AG10803 (cell line): Measurements from ENCODE around the gene MYOF.

Experiments used
- DNase-seq: peaks from one replicate; pipeline ENCODE4 v3.0.0; 2010; ENCODE audit warnings: low read depth
- H3K4me3 ChIP-seq: 2 replicates; pipeline ENCODE4 v1.5.1; 2011; ENCODE audit warnings: mild to moderate bottlenecking, low read length, control low read depth
- TF ChIP-seq, protein P1 (sequence below): conservative IDR thresholded peaks from 2 replicates; pipeline ENCODE4 v1.5.1; 2011; ENCODE audit warnings: mild to moderate bottlenecking, low read length, control low read depth, inconsistent platforms

Gene MYOF

DNA sequence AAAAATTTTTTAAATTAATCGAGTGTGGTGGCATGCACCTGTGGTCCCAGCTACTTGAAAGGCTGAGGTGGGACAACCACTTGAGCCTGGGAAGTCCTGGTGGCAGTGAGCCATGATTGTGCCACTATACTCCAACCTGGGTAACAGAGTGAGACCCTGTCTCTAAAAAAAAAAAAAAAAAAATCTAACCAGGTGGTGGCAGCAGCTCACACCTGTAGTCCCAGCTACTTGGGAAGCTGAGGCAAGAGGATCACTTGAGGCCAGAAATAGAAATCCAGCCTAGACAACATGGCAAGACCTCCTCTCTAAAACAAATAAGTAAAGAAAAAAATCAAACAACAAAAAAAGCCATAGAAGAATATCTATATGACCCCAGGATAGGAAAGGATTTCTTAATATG lies 3.6 kb upstream of the MYOF start:
- H3K4me3 ChIP-seq = no peak overlapping the region
- DNase-seq = no peak
- TF ChIP-seq, protein P1, sequence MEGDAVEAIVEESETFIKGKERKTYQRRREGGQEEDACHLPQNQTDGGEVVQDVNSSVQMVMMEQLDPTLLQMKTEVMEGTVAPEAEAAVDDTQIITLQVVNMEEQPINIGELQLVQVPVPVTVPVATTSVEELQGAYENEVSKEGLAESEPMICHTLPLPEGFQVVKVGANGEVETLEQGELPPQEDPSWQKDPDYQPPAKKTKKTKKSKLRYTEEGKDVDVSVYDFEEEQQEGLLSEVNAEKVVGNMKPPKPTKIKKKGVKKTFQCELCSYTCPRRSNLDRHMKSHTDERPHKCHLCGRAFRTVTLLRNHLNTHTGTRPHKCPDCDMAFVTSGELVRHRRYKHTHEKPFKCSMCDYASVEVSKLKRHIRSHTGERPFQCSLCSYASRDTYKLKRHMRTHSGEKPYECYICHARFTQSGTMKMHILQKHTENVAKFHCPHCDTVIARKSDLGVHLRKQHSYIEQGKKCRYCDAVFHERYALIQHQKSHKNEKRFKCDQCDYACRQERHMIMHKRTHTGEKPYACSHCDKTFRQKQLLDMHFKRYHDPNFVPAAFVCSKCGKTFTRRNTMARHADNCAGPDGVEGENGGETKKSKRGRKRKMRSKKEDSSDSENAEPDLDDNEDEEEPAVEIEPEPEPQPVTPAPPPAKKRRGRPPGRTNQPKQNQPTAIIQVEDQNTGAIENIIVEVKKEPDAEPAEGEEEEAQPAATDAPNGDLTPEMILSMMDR = no peak

GRCh38 chr10:93481637-93482144 lies 443 bp downstream of the MYOF start:
- peak overlapping the region; percentile 77 for H3K4me3 ChIP-seq
- TF ChIP-seq, protein P1 = no peak
- DNase-seq = no peak

- no peak for DNase-seq
- peak overlapping the region; percentile 77 for H3K4me3 ChIP-seq
- TF ChIP-seq, protein P1 = no peak
Observed at GRCh38 chr10:93478873-93479272, 3.3 kb downstream of the MYOF start.

- H3K4me3 ChIP-seq = no peak overlapping the region
- DNase-seq = peak; percentile 75
- TF ChIP-seq, protein P1 = no peak
Observed at GRCh38 chr10:93476756-93477155, 5.4 kb downstream of the MYOF start.

DNA sequence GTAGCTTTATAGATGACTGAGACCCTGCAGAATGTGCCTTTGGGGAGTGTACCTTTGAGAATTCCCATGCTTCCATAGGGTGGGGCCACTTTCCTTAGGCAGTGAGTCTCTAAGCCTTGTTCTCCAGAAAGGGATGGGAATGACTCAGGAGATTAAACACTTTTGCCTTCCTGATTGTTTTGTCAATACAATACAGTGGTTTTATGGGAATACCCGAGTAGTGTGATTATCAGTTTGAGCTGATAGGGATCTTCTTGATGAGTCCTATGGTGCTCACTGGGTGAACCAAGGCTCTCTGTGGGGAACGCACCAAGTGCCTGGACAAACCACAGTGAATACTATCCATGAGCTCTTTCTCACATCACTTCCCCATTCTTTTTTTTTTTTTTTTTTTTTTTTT lies 6.3 kb downstream of the MYOF start:
- TF ChIP-seq, protein P1 = no peak

GRCh38 chr10:93475227-93475626 lies 6.9 kb downstream of the MYOF start:
- no peak for DNase-seq
- H3K4me3 ChIP-seq = no peak overlapping the region
- TF ChIP-seq, protein P1 = no peak

More for the DNA sequence above, 6.3 kb downstream of the MYOF start:
- peak; percentile 61 for DNase-seq
- H3K4me3 ChIP-seq = no peak overlapping the region

- TF ChIP-seq, protein P1 = no peak
- H3K4me3 ChIP-seq = no peak overlapping the region
- DNase-seq = no peak
Observed at GRCh38 chr10:93473804-93474472, 8.2 kb downstream of the MYOF start.
